AG04450 (cell line): ENCODE results near the gene KCTD21. TPM values are rescaled to one million over a fixed set of nuclear protein-coding genes. Genes with fewer than 3 reads are reported as not detected.

ENCODE experiments used
- CTCF ChIA-PET: fragments of 300-600, 350-600 bp; formaldehyde crosslinking; extraction: SDS; loops from one replicate; lab custom pipeline; 2022; ENCODE audit warnings: antibody characterized with exemption, inconsistent platforms; lab: Charles Lee
- POLR2A ChIA-PET: fragments of 350-600 bp; formaldehyde crosslinking; extraction: SDS; loops from one replicate; lab custom pipeline; 2021; ENCODE audit warnings: antibody characterized with exemption, inconsistent platforms; lab: Yijun Ruan, JAX
- DNase-seq: peaks from one replicate; pipeline ENCODE4 v3.0.0-alpha.2; 2011; ENCODE audit warnings: low read depth, low spot score
- H3K27ac ChIP-seq: one replicate; pipeline ENCODE4 v1.5.1; 2012; ENCODE audit warnings: low read depth, low read length, control low read depth
- H3K27me3 ChIP-seq: one replicate; pipeline ENCODE4 v1.6.0; 2012; ENCODE audit warnings: low read length; ENCODE audit not compliant: control insufficient read depth, insufficient read depth
- H3K4me3 ChIP-seq: 2 replicates; pipeline ENCODE4 v1.5.1; 2011; ENCODE audit warnings: mild to moderate bottlenecking, low read depth, low read length, control low read depth
- H3K9me3 ChIP-seq: 2 replicates; pipeline ENCODE4 v1.5.1; 2012; ENCODE audit warnings: low read length; ENCODE audit not compliant: control insufficient read depth, insufficient read depth
- polyA plus RNA-seq: library from polyadenylated mRNA; depleted of rRNA; stranded (reverse); fragments of >200 nt; gene quantifications from 2 replicates; pipeline ENCODE4 v1.2.3, GENCODE V29; 2011
- TF ChIP-seq, protein P1 (sequence below): IDR thresholded peaks from 2 replicates; pipeline ENCODE4 v1.5.1; 2011; ENCODE audit warnings: low read depth, low read length, control low read depth, inconsistent platforms

The KCTD21 gene
- polyA plus RNA-seq, 1 experiment, result 18.4 TPM

DNA sequence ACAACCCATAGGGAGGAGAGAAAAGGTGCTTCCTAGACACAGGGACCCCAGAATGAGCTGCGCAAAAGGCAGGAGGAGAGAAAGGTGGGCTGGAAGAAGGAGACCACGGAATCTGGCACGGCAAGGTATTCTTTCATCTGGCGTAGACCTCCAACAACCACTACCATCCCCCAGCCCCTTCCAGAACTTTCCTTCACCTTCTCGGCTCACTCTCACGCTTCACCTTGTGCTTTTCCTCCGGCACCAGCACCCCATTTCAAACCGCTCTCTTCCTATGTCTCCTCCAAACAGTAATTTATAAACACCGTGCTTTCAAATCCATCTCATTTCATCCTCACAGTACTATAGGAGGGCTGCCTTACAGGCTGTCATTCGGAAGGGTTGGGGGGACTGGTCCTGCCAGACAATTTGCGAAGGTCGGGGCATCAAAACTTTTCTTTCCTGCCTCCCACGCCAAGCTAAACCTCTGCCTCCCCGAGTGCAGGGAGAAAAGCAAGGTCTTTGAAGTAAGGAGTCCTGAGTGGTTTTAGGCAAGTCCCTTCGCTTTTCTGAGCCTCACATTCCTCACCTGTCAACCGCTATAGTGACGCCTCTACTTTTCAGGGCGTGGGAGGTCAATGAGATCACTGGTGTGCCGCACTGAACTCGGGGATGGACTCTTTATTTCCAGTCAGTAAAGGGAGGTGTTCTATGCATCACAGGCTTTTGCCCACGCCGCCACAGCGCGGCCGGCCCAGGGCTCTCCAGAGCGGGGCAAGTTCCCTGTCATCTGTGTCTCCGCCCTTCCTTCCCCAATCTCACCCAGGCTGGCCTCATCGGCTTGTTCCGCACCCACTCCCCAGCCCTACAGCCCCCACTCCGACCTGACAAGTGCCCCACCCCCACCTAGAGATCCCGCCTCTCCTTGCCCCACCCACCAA is 800 bp downstream of the KCTD21 start:
- Histone ChIP-seq H3K27me3 (no peaks in the 10 kb centered on the region), H3K4me3 (peak overlapping the region; percentile 82), H3K27ac (peak overlapping the region; percentile 21), H3K9me3 (no peaks in the 10 kb centered on the region)
- DNase-seq, result no peak
- POLR2A ChIA-PET, result interaction anchor here (0.6 to 1.8 kb wide), 13 partner anchors 13 to 376 kb away, joined by 3 to 9 read pairs (median 4); partner anchors contain the start of genes ALG8, GAB2, INTS4 and RSF1
- CTCF ChIA-PET, result interaction anchor here (0.6 to 1.9 kb wide), 2 partner anchors 39 to 377 kb away, joined by 4 to 5 read pairs; no protein-coding TSS in a partner anchor
- TF ChIP-seq, protein P1, sequence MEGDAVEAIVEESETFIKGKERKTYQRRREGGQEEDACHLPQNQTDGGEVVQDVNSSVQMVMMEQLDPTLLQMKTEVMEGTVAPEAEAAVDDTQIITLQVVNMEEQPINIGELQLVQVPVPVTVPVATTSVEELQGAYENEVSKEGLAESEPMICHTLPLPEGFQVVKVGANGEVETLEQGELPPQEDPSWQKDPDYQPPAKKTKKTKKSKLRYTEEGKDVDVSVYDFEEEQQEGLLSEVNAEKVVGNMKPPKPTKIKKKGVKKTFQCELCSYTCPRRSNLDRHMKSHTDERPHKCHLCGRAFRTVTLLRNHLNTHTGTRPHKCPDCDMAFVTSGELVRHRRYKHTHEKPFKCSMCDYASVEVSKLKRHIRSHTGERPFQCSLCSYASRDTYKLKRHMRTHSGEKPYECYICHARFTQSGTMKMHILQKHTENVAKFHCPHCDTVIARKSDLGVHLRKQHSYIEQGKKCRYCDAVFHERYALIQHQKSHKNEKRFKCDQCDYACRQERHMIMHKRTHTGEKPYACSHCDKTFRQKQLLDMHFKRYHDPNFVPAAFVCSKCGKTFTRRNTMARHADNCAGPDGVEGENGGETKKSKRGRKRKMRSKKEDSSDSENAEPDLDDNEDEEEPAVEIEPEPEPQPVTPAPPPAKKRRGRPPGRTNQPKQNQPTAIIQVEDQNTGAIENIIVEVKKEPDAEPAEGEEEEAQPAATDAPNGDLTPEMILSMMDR, result no peak

DNA sequence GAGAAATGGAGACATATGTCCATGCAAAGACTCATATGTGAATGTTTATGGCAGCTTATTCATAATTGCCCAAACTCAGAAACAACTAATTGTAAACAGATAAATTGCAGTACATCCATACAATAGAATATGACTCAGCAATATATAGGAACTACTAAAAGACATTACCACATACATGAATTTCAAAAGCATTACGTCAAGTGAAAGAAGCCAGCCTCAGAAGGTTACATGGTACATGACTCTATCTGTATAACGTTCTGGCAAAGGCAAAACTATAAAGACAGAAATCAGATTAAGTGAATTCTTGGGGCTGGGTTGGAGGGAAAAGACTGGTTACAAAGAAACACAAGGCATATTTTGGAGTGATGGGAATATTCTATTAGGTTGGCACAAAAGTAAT is 7.2 kb downstream of the KCTD21 start:
- Histone ChIP-seq H3K27me3 (no peaks in the 10 kb centered on the region), H3K27ac (no peak overlapping the region), H3K9me3 (no peaks in the 10 kb centered on the region), H3K4me3 (no peak overlapping the region)
- DNase-seq, result no peak
- ChIA-PET POLR2A (no interaction called here), CTCF (no interaction called here)
- TF ChIP-seq, protein P1, result no peak

DNA sequence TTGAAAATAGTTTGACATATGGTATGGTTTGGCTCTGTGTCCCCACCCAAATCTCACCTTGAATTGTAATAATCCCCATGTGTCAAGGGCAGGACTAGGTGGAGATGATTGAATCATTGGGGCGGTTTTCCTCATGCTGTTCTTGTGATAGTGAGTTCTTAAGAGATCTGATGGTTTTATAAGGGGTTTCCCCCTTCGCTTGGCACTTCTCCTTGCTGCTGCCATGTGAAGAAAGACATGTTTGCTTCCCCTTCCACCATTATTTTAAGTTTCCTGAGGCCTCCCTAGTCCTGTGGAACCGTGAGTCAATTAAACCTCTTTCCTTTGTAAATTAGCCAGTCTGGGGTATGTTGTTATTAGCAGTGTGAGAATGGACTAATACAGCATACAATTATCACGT is 7.7 kb downstream of the KCTD21 start:
- CTCF ChIA-PET, result no interaction called here
- no peak overlapping the region for H3K27ac ChIP-seq
- no peaks in the 10 kb centered on the region for H3K27me3 ChIP-seq
- no peak for DNase-seq
- no peak overlapping the region for H3K4me3 ChIP-seq
- POLR2A ChIA-PET, result no interaction called here
- TF ChIP-seq, protein P1, result no peak
- no peaks in the 10 kb centered on the region for H3K9me3 ChIP-seq

DNA sequence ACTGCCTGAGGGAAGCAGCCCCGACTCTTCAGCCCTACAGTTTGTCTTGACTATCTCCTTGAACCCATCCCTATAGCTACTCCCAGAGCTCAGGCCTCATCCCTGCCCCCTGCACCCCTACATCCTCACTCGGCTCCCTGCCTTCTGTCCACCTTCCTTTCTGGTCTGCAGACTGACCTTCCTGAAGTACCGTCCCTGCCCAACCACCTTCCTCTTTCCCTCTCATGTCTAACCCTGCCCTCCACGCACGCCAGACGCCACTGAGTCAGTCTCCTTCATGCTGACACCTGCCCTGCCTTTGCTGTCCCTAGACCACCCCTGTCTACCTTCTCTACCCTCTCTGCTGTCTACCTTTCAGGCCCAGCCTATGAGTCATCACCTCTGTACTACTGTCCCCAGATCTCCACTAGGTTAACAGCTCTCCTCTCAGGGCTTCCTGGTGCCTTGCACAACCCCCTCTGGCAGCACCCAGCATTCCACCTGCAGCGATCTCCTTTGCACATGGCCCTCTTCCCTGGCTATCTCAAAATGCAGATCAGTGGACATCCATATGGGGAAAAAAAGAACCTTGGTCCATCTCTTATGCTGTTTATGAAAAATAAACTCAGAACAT is 8.9 kb downstream of the KCTD21 start:
- Histone ChIP-seq H3K27me3 (no peaks in the 10 kb centered on the region), H3K4me3 (no peak overlapping the region), H3K9me3 (no peaks in the 10 kb centered on the region), H3K27ac (no peak overlapping the region)
- ChIA-PET CTCF (no interaction called here), POLR2A (no interaction called here)
- DNase-seq, result no peak
- TF ChIP-seq, protein P1, result no peak

- H3K27ac ChIP-seq, result no peak overlapping the region
- TF ChIP-seq, protein P1, result no peak
- H3K4me3 ChIP-seq, result no peak overlapping the region
- ChIA-PET CTCF (no interaction called here), POLR2A (no interaction called here)
- H3K27me3 ChIP-seq, result no peaks in the 10 kb centered on the region
- DNase-seq, result no peak
- no peaks in the 10 kb centered on the region for H3K9me3 ChIP-seq
These were observed 11.2 kb downstream of the KCTD21 start for GRCh38 chr11:78177216-78177615.
